ENCODE results near the gene MUC5AC. TPM values are rescaled to one million over a fixed set of nuclear protein-coding genes. Genes with fewer than 3 reads are reported as not detected.

Gene MUC5AC
- total RNA-seq, 1 experiment from 2014 or later: under 0.01 TPM

GRCh38 chr11:1123970-1124369 is 33.8 kb upstream of the MUC5AC start:
- BruUV-seq (replicated peaks): no TSS peak
- RAD21 ChIA-PET (ENCODE audit: low non-redundant PET in 1 of 2, low total read pairs in 2 of 2, uncharacterized antibody in 2 of 2, unreplicated experiment in 2 of 2): no interaction called here
- H3K4me1 ChIP-seq (ENCODE audit: control insufficient read depth in 1 of 2, insufficient read depth in 2 of 2, low read length in 2 of 2): no peaks in the 10 kb centered on the region
- no peak for TF ChIP-seq YY1 (IDR thresholded peaks at IDR 0.05; ENCODE audit: extremely low read depth, insufficient replicate concordance, low read depth, low read length)
- no peak for TF ChIP-seq REST (IDR thresholded peaks at IDR 0.05; ENCODE audit: low read depth)
- TF ChIP-seq EZH2phosphoT487 (IDR thresholded peaks at IDR 0.05; ENCODE audit: borderline replicate concordance): no peak
- no peak for TF ChIP-seq ZNF274 (IDR thresholded peaks at IDR 0.05; ENCODE audit: low read depth, low read length)
- TF ChIP-seq TCF7L2 (IDR thresholded peaks at IDR 0.05; ENCODE audit: borderline replicate concordance, extremely low read depth, insufficient read depth, insufficient read length): no peak
- TF ChIP-seq SRF (IDR thresholded peaks at IDR 0.05; ENCODE audit: low read depth): no peak
- TF ChIP-seq POLR2A (IDR thresholded peaks at IDR 0.05; ENCODE audit: borderline replicate concordance, extremely low read depth, insufficient read depth, insufficient read length): no peak
- no peak for TF ChIP-seq CBX3 (IDR thresholded peaks at IDR 0.05; ENCODE audit: low read depth)
- no peak for TF ChIP-seq EGR1 (IDR thresholded peaks at IDR 0.05; ENCODE audit: low read depth)
- no peak for TF ChIP-seq JUND (IDR thresholded peaks at IDR 0.05)
- H3K9me2 ChIP-seq (ENCODE audit: insufficient read depth): no peaks in the 10 kb centered on the region
- no peak overlapping the region for H3K27ac ChIP-seq (ENCODE audit: low read depth, low read length)
- intact Hi-C loops (cut with micrococcal nuclease): no loop called here
- no peak overlapping the region for H3K4me2 ChIP-seq (ENCODE audit: low read length)
- no peaks in the 10 kb centered on the region for H4K20me1 ChIP-seq (ENCODE audit: insufficient read depth)
- no peaks in the 10 kb centered on the region for H3K79me2 ChIP-seq (ENCODE audit: insufficient read depth, low read length)
- CTCF ChIA-PET: no interaction called here
- no peaks in the 10 kb centered on the region for H3K9me3 ChIP-seq (ENCODE audit: control insufficient read depth in 1 of 2, insufficient read depth in 1 of 2, low read depth in 1 of 2, low read length in 2 of 2)
- H2AFZ ChIP-seq (ENCODE audit: low read depth, low read length, poor library complexity, severe bottlenecking): no peak overlapping the region
- H3K36me3 ChIP-seq (ENCODE audit: control insufficient read depth in 1 of 2, insufficient read depth in 2 of 2, low read length in 2 of 2): no peaks in the 10 kb centered on the region
- DNase-seq (ENCODE audit: low read depth, low spot score) (no peak), ATAC-seq (no peak)
- peaks cover 11% of the 10 kb centered on the region for H3K27me3 ChIP-seq (ENCODE audit: insufficient read depth, low read length)
- no peak overlapping the region for H3K4me3 ChIP-seq (replicated peaks in 1 of 2; ENCODE audit: low read depth in 1 of 2, low read length in 2 of 2)
- H3K9ac ChIP-seq (ENCODE audit: low read length): no peak overlapping the region
- POLR2A ChIA-PET: no interaction called here
